ENCODE data around the gene RTN4. TPM values are rescaled to one million over a fixed set of nuclear protein-coding genes. Genes with fewer than 3 reads are reported as not detected.

Gene RTN4
- total and polyA plus RNA-seq, 5 donors from 2014 or later, result 84.2 to 151 (median 102) TPM

- Histone ChIP-seq H3K27ac (ENCODE audit: insufficient read depth, low read length, poor library complexity, severe bottlenecking) (no peak overlapping the region), H3K4me1 (ENCODE audit: control insufficient read depth, insufficient read depth, low read length, poor library complexity, severe bottlenecking) (no peaks in the 10 kb centered on the region), H3K36me3 (ENCODE audit: control insufficient read depth, insufficient read depth, low read length) (no peaks in the 10 kb centered on the region), H3K27me3 (ENCODE audit: control insufficient read depth, insufficient read depth, low read length) (no peaks in the 10 kb centered on the region), H3K4me3 (ENCODE audit: low read depth, low read length) (no peak overlapping the region), H3K9me3 (ENCODE audit: control insufficient read depth in 2 of 2, low read length in 2 of 2) (no peaks in the 10 kb centered on the region)
- Mint-ChIP-seq H3K27ac (no peak overlapping the region), H3K4me3 (no peak overlapping the region), H3K36me3 (no peaks in the 10 kb centered on the region), H3K4me1 (peaks cover 0 to 5% (median 3%) of the 10 kb centered on the region in 4 donors), H3K9me3 (peaks cover 0 to 3% (median 0%) of the 10 kb centered on the region in 7 donors), H3K27me3 (peaks cover 12% of the 10 kb centered on the region)
- ATAC-seq (ENCODE audit: low read depth in 2 of 2) (no peak), DNase-seq (no peak)
These were observed 118.8 kb downstream of the RTN4 start for GRCh38 chr2:54931473-54931872.

DNA sequence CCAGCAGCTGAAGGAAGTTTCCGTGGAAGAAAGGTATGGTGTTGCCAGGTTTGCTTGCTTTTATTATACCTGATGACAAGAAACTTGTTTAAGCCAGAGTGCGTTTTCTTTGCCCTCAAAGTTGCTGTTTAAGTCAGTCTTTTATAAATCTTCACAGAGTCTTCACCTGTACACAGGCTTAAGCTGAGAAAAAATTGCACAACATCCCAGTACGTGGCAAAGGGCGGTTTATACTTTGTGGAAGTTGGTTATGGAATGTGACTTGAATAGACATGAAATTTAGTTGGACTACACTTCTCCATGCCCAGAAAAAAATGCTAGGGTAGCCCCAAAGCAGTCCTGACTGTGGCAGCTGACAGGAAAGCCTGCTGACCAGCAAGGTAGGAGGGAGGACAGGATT lies 121.5 kb downstream of the RTN4 start:
- ATAC-seq (ENCODE audit: low read depth in 2 of 2), result no peak
- Histone ChIP-seq H3K36me3 (ENCODE audit: control insufficient read depth, insufficient read depth, low read length) (no peaks in the 10 kb centered on the region), H3K27me3 (ENCODE audit: control insufficient read depth, insufficient read depth, low read length) (no peaks in the 10 kb centered on the region), H3K27ac (ENCODE audit: insufficient read depth, low read length, poor library complexity, severe bottlenecking) (no peak overlapping the region), H3K4me3 (ENCODE audit: low read depth, low read length) (no peak overlapping the region), H3K4me1 (ENCODE audit: control insufficient read depth, insufficient read depth, low read length, poor library complexity, severe bottlenecking) (no peaks in the 10 kb centered on the region), H3K9me3 (ENCODE audit: control insufficient read depth in 2 of 2, low read length in 2 of 2) (no peaks in the 10 kb centered on the region)
- H3K36me3 Mint-ChIP-seq, result no peaks in the 10 kb centered on the region
- peaks cover 0 to 6% (median under 1%) of the 10 kb centered on the region in 4 donors for H3K4me1 Mint-ChIP-seq
- no peak overlapping the region for H3K4me3 Mint-ChIP-seq
- DNase-seq, result no peak
- peaks cover 0 to 2% (median 0%) of the 10 kb centered on the region in 7 donors for H3K9me3 Mint-ChIP-seq
- no peak overlapping the region for H3K27ac Mint-ChIP-seq
- peaks cover 23% of the 10 kb centered on the region for H3K27me3 Mint-ChIP-seq

DNA sequence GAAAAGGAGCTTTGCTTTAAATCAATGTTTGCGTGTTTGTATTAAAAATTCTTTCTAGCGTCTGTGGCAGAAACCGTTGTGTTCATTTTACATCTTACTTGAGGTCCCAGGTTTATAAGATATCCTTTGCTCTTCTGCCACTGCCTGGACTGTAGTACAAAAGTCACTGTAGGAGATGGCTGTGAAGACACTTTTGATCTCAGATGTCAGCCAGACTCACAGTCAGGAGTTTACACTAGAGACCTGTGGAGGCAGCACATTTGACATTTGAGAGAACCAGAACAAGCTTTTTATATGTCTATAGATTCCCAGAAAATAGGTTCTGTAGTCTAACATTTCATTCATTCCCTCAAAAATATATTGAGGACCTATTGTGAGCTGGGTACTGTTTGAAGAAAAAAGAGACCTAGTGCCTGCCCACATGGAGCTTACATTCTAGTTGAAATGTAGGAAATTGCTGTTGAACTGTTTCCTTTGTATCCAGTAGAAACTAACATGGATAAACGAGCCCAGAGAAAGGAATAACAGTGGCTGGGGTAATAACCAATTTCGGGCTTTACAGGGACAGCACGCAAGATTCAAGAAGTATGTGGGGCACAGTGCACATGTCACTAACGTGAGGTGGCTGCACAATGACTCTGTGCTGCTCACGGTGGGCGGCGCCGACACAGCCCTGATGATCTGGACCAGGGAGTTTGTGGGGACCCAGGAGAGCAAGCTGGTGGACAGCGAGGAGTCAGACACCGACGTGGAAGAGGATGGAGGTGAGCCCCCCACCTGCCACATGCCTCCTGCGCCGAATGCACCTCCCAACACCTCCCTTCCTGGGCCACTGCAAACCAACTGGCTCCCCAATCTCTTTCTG lies 122.3 kb downstream of the RTN4 start:
- Mint-ChIP-seq H3K9me3 (peaks cover 0 to 1% (median 0%) of the 10 kb centered on the region in 7 donors), H3K27me3 (peaks cover 27% of the 10 kb centered on the region)

GRCh38 chr2:54927085-54927750 lies 123.0 kb downstream of the RTN4 start:
- ATAC-seq (ENCODE audit: low read depth in 2 of 2), result no peak
- H3K9me3 Mint-ChIP-seq, result peaks cover 0 to 1% (median 0%) of the 10 kb centered on the region in 7 donors

More for the DNA sequence above, 122.3 kb downstream of the RTN4 start:
- Mint-ChIP-seq H3K4me3 (no peak overlapping the region), H3K27ac (no peak overlapping the region), H3K4me1 (peaks cover 0 to 6% (median under 1%) of the 10 kb centered on the region in 4 donors), H3K36me3 (no peaks in the 10 kb centered on the region)
- Histone ChIP-seq H3K27me3 (ENCODE audit: control insufficient read depth, insufficient read depth, low read length) (no peaks in the 10 kb centered on the region), H3K36me3 (ENCODE audit: control insufficient read depth, insufficient read depth, low read length) (no peaks in the 10 kb centered on the region), H3K9me3 (ENCODE audit: control insufficient read depth in 2 of 2, low read length in 2 of 2) (no peaks in the 10 kb centered on the region), H3K27ac (ENCODE audit: insufficient read depth, low read length, poor library complexity, severe bottlenecking) (no peak overlapping the region), H3K4me1 (ENCODE audit: control insufficient read depth, insufficient read depth, low read length, poor library complexity, severe bottlenecking) (no peaks in the 10 kb centered on the region), H3K4me3 (ENCODE audit: low read depth, low read length) (no peak overlapping the region)
- ATAC-seq (ENCODE audit: low read depth in 2 of 2) (no peak), DNase-seq (no peak)

GRCh38 chr2:54925022-54925421 lies 125.2 kb downstream of the RTN4 start:
- ATAC-seq (ENCODE audit: low read depth in 2 of 2) (no peak), DNase-seq (no peak)
- Mint-ChIP-seq H3K4me3 (no peak overlapping the region), H3K27ac (peak overlapping the region in 1 of 3 donors; percentile 41), H3K4me1 (peaks cover 0 to 6% (median 0%) of the 10 kb centered on the region in 4 donors), H3K27me3 (peaks cover 42% of the 10 kb centered on the region), H3K36me3 (no peaks in the 10 kb centered on the region), H3K9me3 (peaks cover 0 to 4% (median 0%) of the 10 kb centered on the region in 7 donors)
- Histone ChIP-seq H3K27me3 (ENCODE audit: control insufficient read depth, insufficient read depth, low read length) (no peaks in the 10 kb centered on the region), H3K4me3 (ENCODE audit: low read depth, low read length) (no peak overlapping the region), H3K27ac (ENCODE audit: insufficient read depth, low read length, poor library complexity, severe bottlenecking) (no peak overlapping the region), H3K9me3 (ENCODE audit: control insufficient read depth in 2 of 2, low read length in 2 of 2) (peaks cover 0 to 4% of the 10 kb centered on the region in 2 experiments), H3K4me1 (ENCODE audit: control insufficient read depth, insufficient read depth, low read length, poor library complexity, severe bottlenecking) (no peaks in the 10 kb centered on the region), H3K36me3 (ENCODE audit: control insufficient read depth, insufficient read depth, low read length) (no peaks in the 10 kb centered on the region)

More at GRCh38 chr2:54927085-54927750, 123.0 kb downstream of the RTN4 start:
- no peaks in the 10 kb centered on the region for H3K9me3 ChIP-seq (ENCODE audit: control insufficient read depth in 2 of 2, low read length in 2 of 2)
- peaks cover 0 to 6% (median under 1%) of the 10 kb centered on the region in 4 donors for H3K4me1 Mint-ChIP-seq
- no peak overlapping the region for H3K27ac ChIP-seq (ENCODE audit: insufficient read depth, low read length, poor library complexity, severe bottlenecking)
- H3K27ac Mint-ChIP-seq, result no peak overlapping the region
- no peaks in the 10 kb centered on the region for H3K27me3 ChIP-seq (ENCODE audit: control insufficient read depth, insufficient read depth, low read length)
- no peak overlapping the region for H3K4me3 Mint-ChIP-seq
- H3K36me3 ChIP-seq (ENCODE audit: control insufficient read depth, insufficient read depth, low read length), result no peaks in the 10 kb centered on the region
- no peaks in the 10 kb centered on the region for H3K36me3 Mint-ChIP-seq
- H3K4me3 ChIP-seq (ENCODE audit: low read depth, low read length), result no peak overlapping the region
- H3K4me1 ChIP-seq (ENCODE audit: control insufficient read depth, insufficient read depth, low read length, poor library complexity, severe bottlenecking), result no peaks in the 10 kb centered on the region
- no peak for DNase-seq
- H3K27me3 Mint-ChIP-seq, result peaks cover 33% of the 10 kb centered on the region

GRCh38 chr2:54924121-54924520 lies 126.1 kb downstream of the RTN4 start:
- no peak for DNase-seq
- no peaks in the 10 kb centered on the region for H3K36me3 ChIP-seq (ENCODE audit: control insufficient read depth, insufficient read depth, low read length)
- no peak overlapping the region for H3K4me3 ChIP-seq (ENCODE audit: low read depth, low read length)
- H3K4me3 Mint-ChIP-seq, result no peak overlapping the region
- H3K27me3 Mint-ChIP-seq, result peaks cover 42% of the 10 kb centered on the region
- peaks cover 0 to 4% of the 10 kb centered on the region in 2 experiments for H3K9me3 ChIP-seq (ENCODE audit: control insufficient read depth in 2 of 2, low read length in 2 of 2)
- H3K27ac ChIP-seq (ENCODE audit: insufficient read depth, low read length, poor library complexity, severe bottlenecking), result no peak overlapping the region
- no peaks in the 10 kb centered on the region for H3K36me3 Mint-ChIP-seq
- ATAC-seq (ENCODE audit: low read depth in 2 of 2), result no peak
- H3K4me1 ChIP-seq (ENCODE audit: control insufficient read depth, insufficient read depth, low read length, poor library complexity, severe bottlenecking), result no peaks in the 10 kb centered on the region
- no peaks in the 10 kb centered on the region for H3K27me3 ChIP-seq (ENCODE audit: control insufficient read depth, insufficient read depth, low read length)
- H3K27ac Mint-ChIP-seq, result no peak overlapping the region
- peaks cover 0 to 6% (median 5%) of the 10 kb centered on the region in 4 donors for H3K4me1 Mint-ChIP-seq
- H3K9me3 Mint-ChIP-seq, result peaks cover 0 to 4% (median 0%) of the 10 kb centered on the region in 7 donors

Data from CD4-positive, CD25-positive, alpha-beta regulatory T cell (primary cell).